Heart left ventricle (tissue), 13 donors: ENCODE data around the gene RIPPLY1.

Source experiments
- POLR2A ChIP-seq, 2 donors: fragments of 450-650 bp; IDR thresholded peaks; one replicate each; pipeline ENCODE4 v1.6.1; 2017; ENCODE audit warnings: antibody characterized with exemption in 2 of 2, mild to moderate bottlenecking in 2 of 2, moderate library complexity in 2 of 2
- TF ChIP-seq, protein P1 (sequence below), 12 donors: fragments of 200-600 bp; sonication (generic) in 4 of 12; IDR thresholded peaks; one replicate each; pipeline versions ENCODE4 v1.5.0 to v1.8.0; 2018 to 2022; ENCODE audit warnings: antibody characterized with exemption in 12 of 12, mild to moderate bottlenecking in 5 of 12
- donor health status: ischemic (EF 13 %, LVEDD 7.1; RV severe dilation, severe dysfunction).
- donor health status: DM: no; HTN: yes; CAD: no.
- donor health status: DM: no; HTN: no; CAD: no.
- donor health status: ischemic (EF 25% LVEDD 6.9; RV normal size, moderate dysfunction).
- donor health status: ischemic (EF 25% LVEDD 5.7; RV mildly dilated, moderate dysfunction).
- donor health status: ischemic (EF 35%, LVEDD 5.7; RV mildly dilated, moderate dysfunction).
- donor health status: nonischemic (EF 11% LVEDD 7.7; RV severe dilation, severe dysfunction).
- donor health status: DM: yes; HTN: yes; CAD: no.
- donor health status: PGD.
- donor health status: ischemic (EF 29% LVEDD 5.4; RV normal size, mild dysfunction).
- donor health status: nonischemic (EF 23%, LVEDD 6.1; RV moderate dilation, normal function).

GRCh38 chrX:106875151-106875550 lies 28.0 kb downstream of the RIPPLY1 start:
- TF ChIP-seq, protein P1, sequence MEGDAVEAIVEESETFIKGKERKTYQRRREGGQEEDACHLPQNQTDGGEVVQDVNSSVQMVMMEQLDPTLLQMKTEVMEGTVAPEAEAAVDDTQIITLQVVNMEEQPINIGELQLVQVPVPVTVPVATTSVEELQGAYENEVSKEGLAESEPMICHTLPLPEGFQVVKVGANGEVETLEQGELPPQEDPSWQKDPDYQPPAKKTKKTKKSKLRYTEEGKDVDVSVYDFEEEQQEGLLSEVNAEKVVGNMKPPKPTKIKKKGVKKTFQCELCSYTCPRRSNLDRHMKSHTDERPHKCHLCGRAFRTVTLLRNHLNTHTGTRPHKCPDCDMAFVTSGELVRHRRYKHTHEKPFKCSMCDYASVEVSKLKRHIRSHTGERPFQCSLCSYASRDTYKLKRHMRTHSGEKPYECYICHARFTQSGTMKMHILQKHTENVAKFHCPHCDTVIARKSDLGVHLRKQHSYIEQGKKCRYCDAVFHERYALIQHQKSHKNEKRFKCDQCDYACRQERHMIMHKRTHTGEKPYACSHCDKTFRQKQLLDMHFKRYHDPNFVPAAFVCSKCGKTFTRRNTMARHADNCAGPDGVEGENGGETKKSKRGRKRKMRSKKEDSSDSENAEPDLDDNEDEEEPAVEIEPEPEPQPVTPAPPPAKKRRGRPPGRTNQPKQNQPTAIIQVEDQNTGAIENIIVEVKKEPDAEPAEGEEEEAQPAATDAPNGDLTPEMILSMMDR (IDR thresholded peaks at IDR 0.05), result no peak
- TF ChIP-seq POLR2A (IDR thresholded peaks at IDR 0.05), result no peak
